Neutrophil (primary cell): ENCODE results near the gene PLGRKT.
"Not testable (repeated sequence)": the region's sequence is repeated elsewhere in the genome, so short reads cannot be mapped to it uniquely, and the experiment has no call there.

ENCODE experiments used
- H3K27ac ChIP-seq: fragments of 200-600 bp; sonication (generic); 2 replicates; pipeline ENCODE4 v1.5.1; 2016; ENCODE audit warnings: mild to moderate bottlenecking, moderate library complexity
- H3K27me3 ChIP-seq: fragments of 200-600 bp; sonication (generic); 2 replicates; pipeline ENCODE4 v1.6.0; 2016; ENCODE audit warnings: mild to moderate bottlenecking
- H3K36me3 ChIP-seq: fragments of 200-600 bp; sonication (generic); 2 replicates; pipeline ENCODE4 v1.5.1; 2017
- H3K4me1 ChIP-seq, 2 experiments: fragments of 200-600 bp in 1 of 2; sonication (generic) in 1 of 2; 1 replicate in 1 of 2; 2 replicates in 1 of 2; pipeline versions ENCODE4 v1.5.1 to v1.6.1; 2013 to 2016; ENCODE audit warnings: low read depth in 1 of 2, low read length in 1 of 2, mild to moderate bottlenecking in 1 of 2, moderate library complexity in 1 of 2; ENCODE audit not compliant: control insufficient read depth in 1 of 2, insufficient read depth in 1 of 2
- H3K4me3 ChIP-seq, 2 experiments: fragments of 200-600 bp in 1 of 2; sonication (generic) in 1 of 2; 1 replicate in 1 of 2; 2 replicates in 1 of 2; pipeline ENCODE4 v1.5.1; 2013 to 2016; ENCODE audit warnings: low read depth in 1 of 2, low read length in 1 of 2, mild to moderate bottlenecking in 1 of 2, moderate library complexity in 1 of 2
- H3K9me3 ChIP-seq: fragments of 200-600 bp; sonication (generic); 2 replicates; pipeline ENCODE4 v1.5.1; 2016
- TF ChIP-seq, protein P1 (sequence below): fragments of 200-600 bp; sonication (generic); IDR thresholded peaks from 2 replicates; pipeline ENCODE4 v1.5.1; 2016; ENCODE audit warnings: antibody characterized with exemption

PLGRKT gene

DNA sequence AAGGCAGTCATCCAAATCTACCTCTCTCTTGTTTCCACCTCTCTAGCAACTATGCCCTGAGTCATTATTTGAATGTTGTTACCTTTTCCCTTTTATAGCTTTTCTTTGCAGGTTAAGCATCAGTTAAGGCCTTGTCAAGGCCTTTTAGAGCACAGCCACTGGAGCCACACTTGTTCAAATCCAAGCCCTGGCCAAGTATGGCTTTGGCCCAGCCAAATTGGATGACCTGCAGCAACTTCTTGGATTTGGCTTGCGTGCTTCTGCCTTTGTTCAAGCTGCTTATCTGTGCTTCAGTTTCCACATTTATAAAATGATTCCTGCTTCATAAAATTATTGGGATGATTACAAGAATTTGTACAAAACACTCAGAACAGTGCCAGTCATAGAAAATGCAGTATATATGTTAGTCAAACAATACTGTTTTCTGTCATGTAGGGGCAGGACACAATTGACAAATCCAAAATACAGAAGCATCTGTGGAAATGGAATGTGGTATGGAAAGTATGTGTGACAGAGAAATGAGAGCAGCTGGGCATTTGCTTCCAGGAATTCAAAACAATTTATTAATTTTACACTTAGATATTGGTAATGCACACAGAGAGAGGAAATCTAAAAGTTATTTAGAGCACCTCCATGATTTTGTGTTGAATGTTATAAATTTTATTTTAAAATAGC is 80.2 kb downstream of the PLGRKT start:
- Histone ChIP-seq H3K4me3 (no peak overlapping the region), H3K4me1 (no peaks in the 10 kb centered on the region), H3K9me3 (no peaks in the 10 kb centered on the region), H3K27me3 (no peaks in the 10 kb centered on the region), H3K36me3 (no peaks in the 10 kb centered on the region), H3K27ac (no peak overlapping the region)
- TF ChIP-seq, protein P1, sequence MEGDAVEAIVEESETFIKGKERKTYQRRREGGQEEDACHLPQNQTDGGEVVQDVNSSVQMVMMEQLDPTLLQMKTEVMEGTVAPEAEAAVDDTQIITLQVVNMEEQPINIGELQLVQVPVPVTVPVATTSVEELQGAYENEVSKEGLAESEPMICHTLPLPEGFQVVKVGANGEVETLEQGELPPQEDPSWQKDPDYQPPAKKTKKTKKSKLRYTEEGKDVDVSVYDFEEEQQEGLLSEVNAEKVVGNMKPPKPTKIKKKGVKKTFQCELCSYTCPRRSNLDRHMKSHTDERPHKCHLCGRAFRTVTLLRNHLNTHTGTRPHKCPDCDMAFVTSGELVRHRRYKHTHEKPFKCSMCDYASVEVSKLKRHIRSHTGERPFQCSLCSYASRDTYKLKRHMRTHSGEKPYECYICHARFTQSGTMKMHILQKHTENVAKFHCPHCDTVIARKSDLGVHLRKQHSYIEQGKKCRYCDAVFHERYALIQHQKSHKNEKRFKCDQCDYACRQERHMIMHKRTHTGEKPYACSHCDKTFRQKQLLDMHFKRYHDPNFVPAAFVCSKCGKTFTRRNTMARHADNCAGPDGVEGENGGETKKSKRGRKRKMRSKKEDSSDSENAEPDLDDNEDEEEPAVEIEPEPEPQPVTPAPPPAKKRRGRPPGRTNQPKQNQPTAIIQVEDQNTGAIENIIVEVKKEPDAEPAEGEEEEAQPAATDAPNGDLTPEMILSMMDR: no peak

DNA sequence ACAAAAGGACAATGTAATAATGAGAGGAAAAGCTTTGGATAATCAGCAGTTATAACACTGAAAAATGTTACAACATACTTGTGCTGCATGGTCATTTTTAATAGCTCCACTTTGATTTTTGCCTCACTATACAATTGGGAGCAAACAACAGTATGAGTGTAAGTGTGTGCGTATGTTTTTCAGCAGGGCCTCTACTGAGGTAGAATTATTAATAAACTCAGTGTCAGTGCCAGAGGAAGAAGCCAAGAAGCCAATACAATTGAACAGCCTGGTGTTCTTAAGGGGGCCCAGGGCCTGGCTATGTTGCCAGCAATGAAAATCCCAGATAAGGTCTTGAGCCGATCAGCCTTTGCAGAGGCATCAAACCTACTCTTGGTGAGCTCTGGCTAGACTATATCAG is 81.9 kb downstream of the PLGRKT start:
- no peaks in the 10 kb centered on the region for H3K36me3 ChIP-seq
- H3K27me3 ChIP-seq: no peaks in the 10 kb centered on the region
- TF ChIP-seq, protein P1: no peak
- H3K4me3 ChIP-seq: no peak overlapping the region
- H3K9me3 ChIP-seq: no peaks in the 10 kb centered on the region
- no peaks in the 10 kb centered on the region for H3K4me1 ChIP-seq
- H3K27ac ChIP-seq: no peak overlapping the region

DNA sequence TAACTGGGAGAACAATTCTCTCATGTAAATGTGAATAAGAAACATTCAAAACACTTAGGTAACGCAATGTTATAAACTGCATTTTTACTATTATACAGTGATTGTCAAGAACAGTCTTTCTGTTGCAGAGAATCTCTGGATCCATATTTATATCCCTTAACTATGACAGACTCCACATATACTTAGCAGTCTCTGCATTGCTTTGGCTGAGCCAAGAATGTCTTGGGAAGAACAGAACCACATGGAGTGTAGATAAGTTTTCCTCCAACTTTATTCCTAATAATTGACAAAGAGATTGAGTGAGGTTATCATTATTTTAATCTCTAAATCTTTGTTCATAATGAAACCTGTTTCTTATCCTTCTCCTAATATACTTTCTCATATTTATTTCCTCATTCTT is 82.5 kb downstream of the PLGRKT start:
- no peak overlapping the region for H3K27ac ChIP-seq
- H3K27me3 ChIP-seq: no peaks in the 10 kb centered on the region
- TF ChIP-seq, protein P1: no peak
- H3K4me3 ChIP-seq: no peak overlapping the region
- H3K9me3 ChIP-seq: no peaks in the 10 kb centered on the region
- no peaks in the 10 kb centered on the region for H3K36me3 ChIP-seq
- H3K4me1 ChIP-seq: no peaks in the 10 kb centered on the region

DNA sequence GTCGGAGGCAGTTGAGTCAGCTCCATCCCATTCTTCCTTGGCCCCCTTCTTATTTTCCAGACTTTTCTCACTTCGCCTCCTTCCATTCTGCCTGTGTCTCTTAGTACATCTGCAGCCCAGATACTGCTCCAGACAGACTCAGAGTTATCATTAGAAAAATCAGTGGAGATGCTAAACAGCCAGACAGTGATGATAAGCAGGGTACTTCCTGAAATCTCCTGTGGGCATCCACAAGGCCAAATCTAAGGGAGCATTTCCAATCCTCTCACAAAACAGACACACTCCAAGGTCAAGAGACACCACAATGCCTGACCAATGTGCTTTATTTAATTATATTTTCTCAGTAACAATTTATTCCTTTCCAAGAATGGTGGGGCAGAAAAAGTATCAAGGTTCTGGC is 83.5 kb downstream of the PLGRKT start:
- no peaks in the 10 kb centered on the region for H3K36me3 ChIP-seq
- H3K27me3 ChIP-seq: no peaks in the 10 kb centered on the region
- no peaks in the 10 kb centered on the region for H3K4me1 ChIP-seq
- no peaks in the 10 kb centered on the region for H3K9me3 ChIP-seq
- H3K4me3 ChIP-seq: no peak overlapping the region
- no peak overlapping the region for H3K27ac ChIP-seq
- TF ChIP-seq, protein P1: no peak

DNA sequence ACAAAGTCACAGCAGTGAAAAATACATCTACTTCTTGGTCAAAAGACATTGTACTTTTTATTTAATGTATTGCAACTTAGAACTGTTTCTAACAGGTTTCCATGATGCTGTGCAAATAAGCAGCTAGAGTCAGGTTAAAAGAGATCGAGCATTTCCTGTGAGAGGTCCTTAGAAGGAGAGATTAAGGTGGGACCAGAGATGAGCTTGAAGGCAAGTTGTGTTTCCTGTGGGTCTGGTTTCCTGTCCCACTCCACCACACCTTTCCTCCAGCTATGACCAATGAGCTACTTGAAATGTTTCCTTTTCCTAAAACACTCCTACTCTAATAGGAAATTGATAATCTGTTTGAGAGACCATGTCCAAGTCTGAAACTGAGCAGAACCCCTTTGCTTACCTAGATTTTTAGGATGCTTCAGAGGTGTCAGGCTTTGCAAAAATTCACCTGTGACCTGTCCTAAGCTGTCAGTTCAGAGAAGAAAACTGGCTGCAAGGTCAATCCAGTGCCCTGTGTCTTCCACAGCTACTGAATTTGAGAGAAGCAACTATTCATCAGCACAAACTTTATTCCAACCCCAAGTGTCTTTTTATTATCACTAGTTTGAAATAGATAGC is 85.0 kb downstream of the PLGRKT start:
- H3K9me3 ChIP-seq: no peaks in the 10 kb centered on the region
- no peaks in the 10 kb centered on the region for H3K36me3 ChIP-seq
- H3K4me3 ChIP-seq: no peak overlapping the region
- no peak overlapping the region for H3K27ac ChIP-seq
- H3K27me3 ChIP-seq: no peaks in the 10 kb centered on the region
- TF ChIP-seq, protein P1: no peak
- no peaks in the 10 kb centered on the region for H3K4me1 ChIP-seq

DNA sequence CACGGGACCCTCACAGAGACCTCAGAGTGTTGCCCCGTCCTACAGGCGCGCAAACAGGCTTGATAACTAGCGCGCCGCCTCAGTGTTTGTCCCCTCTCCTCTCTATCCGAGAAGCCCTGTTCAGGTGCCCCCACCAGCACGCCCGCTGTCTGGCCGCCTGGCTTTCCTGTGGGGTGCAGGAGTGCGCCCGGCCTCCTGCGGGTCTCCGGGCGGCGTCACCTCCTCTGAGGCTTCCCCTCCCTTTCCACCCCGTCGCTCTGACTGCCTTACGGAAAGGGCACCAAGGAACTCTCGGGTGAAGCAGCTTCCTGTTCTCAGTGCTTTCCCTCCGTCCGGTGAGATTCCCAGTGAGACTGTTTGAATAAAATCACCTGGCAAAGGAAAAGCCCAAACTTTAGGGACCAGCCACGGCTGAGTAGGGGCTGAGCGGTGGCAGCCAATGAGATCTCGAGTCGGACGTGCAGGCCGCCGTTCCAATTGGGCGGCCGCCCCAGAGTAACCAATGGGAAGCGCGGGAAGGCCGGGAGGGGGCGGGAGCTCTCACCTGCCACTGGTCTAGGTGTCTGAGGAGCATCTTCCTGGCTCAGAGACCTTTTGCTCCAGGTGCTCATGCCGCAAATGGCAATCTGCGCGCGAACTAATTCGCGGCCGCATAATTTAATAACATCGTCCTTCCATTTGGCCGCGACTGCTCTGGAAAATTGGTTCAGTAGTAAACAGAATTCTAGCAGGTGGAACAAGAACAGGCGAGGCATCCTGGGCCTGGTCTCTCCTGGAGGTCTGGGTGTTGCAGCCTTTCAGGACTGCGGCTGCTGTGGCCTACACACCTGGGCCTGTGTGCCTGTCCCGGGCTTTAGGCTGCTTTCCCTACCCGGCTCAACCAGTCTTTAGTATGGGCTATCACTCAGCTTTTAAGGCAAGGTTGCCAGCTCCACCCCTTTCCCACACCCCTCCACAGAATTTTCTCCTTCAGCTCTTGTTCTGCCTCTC is 98.4 kb downstream of the PLGRKT start, which contains the start of gene RLN1:
RLN1 (minus strand) TSS at position 885 of the 990 bp plus-strand sequence; CDS start at position 755, 130 bp downstream.
- not testable (repeated sequence) for H3K27ac ChIP-seq, H3K4me3 ChIP-seq, H3K36me3 ChIP-seq, H3K4me1 ChIP-seq, H3K9me3 ChIP-seq
- peaks cover 23% of the 10 kb centered on the region for H3K27me3 ChIP-seq
